CMK (cell line): ENCODE measurements around the gene P2RY6.
"Not testable (repeated sequence)": the region's sequence is repeated elsewhere in the genome, so short reads cannot be mapped to it uniquely, and the experiment has no call there.

ENCODE experiments used
- DNase-seq: peaks from one replicate; pipeline ENCODE4 v3.0.0-alpha.2; 2010; ENCODE audit warnings: low read depth

Gene P2RY6

GRCh38 chr11:73260127-73260457 is 12.0 kb upstream of the P2RY6 start:
- no peak for DNase-seq

GRCh38 chr11:73262851-73263495 is 9.2 kb upstream of the P2RY6 start:
- DNase-seq, result no peak

- no peak for DNase-seq
These were observed 8.5 kb upstream of the P2RY6 start for GRCh38 chr11:73263640-73264039.

GRCh38 chr11:73265278-73265810 is 6.8 kb upstream of the P2RY6 start:
- no peak for DNase-seq

GRCh38 chr11:73265853-73266645 is 6.1 kb upstream of the P2RY6 start:
- DNase-seq, result no peak

- no peak for DNase-seq
These were observed 5.5 kb upstream of the P2RY6 start for GRCh38 chr11:73266646-73267020.

GRCh38 chr11:73267122-73267846 is 4.9 kb upstream of the P2RY6 start:
- no peak for DNase-seq

- no peak for DNase-seq
These were observed 4.1 kb upstream of the P2RY6 start for GRCh38 chr11:73267906-73268540.

- DNase-seq, result no peak
These were observed 3.4 kb upstream of the P2RY6 start for GRCh38 chr11:73268671-73269271.

GRCh38 chr11:73269459-73270015 is 2.6 kb upstream of the P2RY6 start:
- no peak for DNase-seq

GRCh38 chr11:73270016-73270854 is 1.9 kb upstream of the P2RY6 start:
- DNase-seq, result no peak

GRCh38 chr11:73270855-73271477 is 1.2 kb upstream of the P2RY6 start:
- no peak for DNase-seq

GRCh38 chr11:73271478-73271865 is 666 bp upstream of the P2RY6 start:
- DNase-seq, result not testable (repeated sequence)

- no peak for DNase-seq
These were observed 521 bp downstream of the P2RY6 start for GRCh38 chr11:73272680-73273038.

- no peak for DNase-seq
These were observed 1.2 kb downstream of the P2RY6 start for GRCh38 chr11:73273222-73273895.

- not testable (repeated sequence) for DNase-seq
These were observed 2.1 kb downstream of the P2RY6 start for GRCh38 chr11:73274191-73274590.

GRCh38 chr11:73274722-73275380 is 2.7 kb downstream of the P2RY6 start:
- DNase-seq, result no peak

- no peak for DNase-seq
These were observed 3.2 kb downstream of the P2RY6 start for GRCh38 chr11:73275381-73275750.

- DNase-seq, result no peak
These were observed 5.3 kb downstream of the P2RY6 start for GRCh38 chr11:73277467-73277866.
